HG02610 (cell line): Measurements from ENCODE around the gene PEF1.

ENCODE experiments used
- ATAC-seq: cut with Tn5 transposase; IDR thresholded peaks from one replicate; pipeline ENCODE4 v1.9.1; 2021; ENCODE audit warnings: mild to moderate bottlenecking, moderate library complexity; ENCODE audit not compliant: unreplicated experiment

Gene PEF1

GRCh38 chr1:31586376-31587327, 58.0 kb downstream of the PEF1 start:
- no peak for ATAC-seq

- no peak for ATAC-seq
Measured at GRCh38 chr1:31585736-31586365, 58.8 kb downstream of the PEF1 start.

GRCh38 chr1:31584869-31585735, 59.6 kb downstream of the PEF1 start:
- ATAC-seq: no peak

GRCh38 chr1:31583995-31584868, 60.4 kb downstream of the PEF1 start:
- ATAC-seq: no peak

- no peak for ATAC-seq
Measured at GRCh38 chr1:31583082-31583994, 61.3 kb downstream of the PEF1 start.

- no peak for ATAC-seq
Measured at GRCh38 chr1:31581821-31582810, 62.6 kb downstream of the PEF1 start.

GRCh38 chr1:31580891-31581603, 63.6 kb downstream of the PEF1 start:
- no peak for ATAC-seq

GRCh38 chr1:31580513-31580870, 64.2 kb downstream of the PEF1 start:
- ATAC-seq: no peak
